ENCODE data around the gene ARRDC4.

DNA sequence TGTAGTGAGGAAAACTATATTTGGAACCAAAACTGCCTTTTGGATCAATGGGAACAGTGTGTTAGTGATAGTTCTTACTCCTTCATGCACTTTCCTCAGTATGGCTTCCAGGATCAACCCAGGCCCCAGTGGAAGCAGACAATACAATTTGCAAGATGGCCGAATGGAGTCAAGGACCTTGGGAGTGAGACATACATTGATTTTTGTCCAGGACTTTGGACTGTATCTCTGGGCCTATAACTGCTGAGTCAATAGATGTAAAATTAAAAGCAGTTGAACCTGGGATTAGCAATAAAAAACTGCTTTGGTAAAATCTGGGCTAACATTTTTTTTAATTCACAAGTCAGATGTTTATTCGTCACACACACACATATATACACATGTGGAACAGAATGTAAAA lies 1.8 kb downstream of the ARRDC4 start:
- TF ChIP-seq EZH2 (optimal IDR thresholded peaks at IDR 0.05; ENCODE audit: low read depth, low read length) (no peak), EZH2phosphoT487 (IDR thresholded peaks at IDR 0.05; ENCODE audit: low read length) (no peak)
- TF ChIP-seq, protein P1, sequence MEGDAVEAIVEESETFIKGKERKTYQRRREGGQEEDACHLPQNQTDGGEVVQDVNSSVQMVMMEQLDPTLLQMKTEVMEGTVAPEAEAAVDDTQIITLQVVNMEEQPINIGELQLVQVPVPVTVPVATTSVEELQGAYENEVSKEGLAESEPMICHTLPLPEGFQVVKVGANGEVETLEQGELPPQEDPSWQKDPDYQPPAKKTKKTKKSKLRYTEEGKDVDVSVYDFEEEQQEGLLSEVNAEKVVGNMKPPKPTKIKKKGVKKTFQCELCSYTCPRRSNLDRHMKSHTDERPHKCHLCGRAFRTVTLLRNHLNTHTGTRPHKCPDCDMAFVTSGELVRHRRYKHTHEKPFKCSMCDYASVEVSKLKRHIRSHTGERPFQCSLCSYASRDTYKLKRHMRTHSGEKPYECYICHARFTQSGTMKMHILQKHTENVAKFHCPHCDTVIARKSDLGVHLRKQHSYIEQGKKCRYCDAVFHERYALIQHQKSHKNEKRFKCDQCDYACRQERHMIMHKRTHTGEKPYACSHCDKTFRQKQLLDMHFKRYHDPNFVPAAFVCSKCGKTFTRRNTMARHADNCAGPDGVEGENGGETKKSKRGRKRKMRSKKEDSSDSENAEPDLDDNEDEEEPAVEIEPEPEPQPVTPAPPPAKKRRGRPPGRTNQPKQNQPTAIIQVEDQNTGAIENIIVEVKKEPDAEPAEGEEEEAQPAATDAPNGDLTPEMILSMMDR (IDR thresholded peaks at IDR 0.05; ENCODE audit: low read length) = no peak
